Large intestine (tissue), 12 donors: ENCODE measurements around the gene COPS9. TPM values are rescaled to one million over a fixed set of nuclear protein-coding genes. Genes with fewer than 3 reads are reported as not detected.

Experiments
- DNase-seq, 2 donors: peaks; one replicate each; pipeline versions ENCODE4 v3.0.0 to v3.0.0-alpha.2; 2013
- H3K27ac ChIP-seq: one replicate; pipeline ENCODE4 v1.5.1; 2013; ENCODE audit warnings: low read length
- H3K27me3 ChIP-seq: 2 replicates; pipeline ENCODE4 v1.6.1; 2013; ENCODE audit warnings: low read length; ENCODE audit not compliant: control insufficient read depth, insufficient read depth
- H3K36me3 ChIP-seq: 2 replicates; pipeline ENCODE4 v1.6.1; 2013; ENCODE audit warnings: low read length; ENCODE audit not compliant: control insufficient read depth, insufficient read depth
- H3K4me1 ChIP-seq: one replicate; pipeline ENCODE4 v1.6.1; 2013; ENCODE audit warnings: low read length; ENCODE audit not compliant: control insufficient read depth, insufficient read depth
- H3K4me3 ChIP-seq: one replicate; pipeline ENCODE4 v1.5.1; 2013; ENCODE audit warnings: low read length
- H3K9me3 ChIP-seq: one replicate; pipeline ENCODE4 v1.6.1; 2013; ENCODE audit warnings: mild to moderate bottlenecking, low read depth, low read length, moderate library complexity; ENCODE audit not compliant: control insufficient read depth
- WGBS: methylation state at CpG from one replicate; pipeline ENCODE4 v1.1.5; 2013; ENCODE audit warnings: low lambda C conversion rate; ENCODE audit not compliant: insufficient coverage; 5-methylcytosine and 5-hydroxymethylcytosine counted together
- long read RNA-seq, 11 donors: transcript quantifications; one replicate each; lab custom pipeline, GENCODE V29; 2026
- polyA plus RNA-seq: library from polyadenylated mRNA; unstranded; fragments of 120-200 nt; gene quantifications from one replicate; pipeline ENCODE4 v1.2.1, GENCODE V29; 2013

The COPS9 gene
- 106 TPM for polyA plus RNA-seq
- long read RNA-seq, donor 1, transcript COPS9-205 (3 exons, 418 nt) = major isoform, 47 of 54 reads
- long read RNA-seq, donor 1, transcript COPS9-204 (2 exons, 619 nt) = minor isoform, 7 of 54 reads
- long read RNA-seq, donor 1, partial matches to known transcripts = 0 of 54 reads
- long read RNA-seq, donor 1, other reads (novel, unspliced or antisense) = 0 of 54 reads
- long read RNA-seq, donor 2, transcript COPS9-204 (2 exons, 619 nt) = minor isoform, 16 of 108 reads
- long read RNA-seq, donor 2, transcript COPS9-205 (3 exons, 418 nt) = major isoform, 91 of 108 reads
- long read RNA-seq, donor 2, partial matches to known transcripts = 0 of 108 reads
- long read RNA-seq, donor 2, other reads (novel, unspliced or antisense) = 0 of 108 reads
- long read RNA-seq, donor 3 = 0 reads
- long read RNA-seq, donor 4, transcript COPS9-205 (3 exons, 418 nt) = major isoform, 11 of 15 reads
- long read RNA-seq, donor 4, partial matches to known transcripts = 0 of 15 reads
- long read RNA-seq, donor 4, other reads (novel, unspliced or antisense) = 0 of 15 reads
- long read RNA-seq, donor 5, transcript COPS9-204 (2 exons, 619 nt) = minor isoform, 8 of 60 reads
- long read RNA-seq, donor 5, transcript COPS9-205 (3 exons, 418 nt) = major isoform, 52 of 60 reads
- long read RNA-seq, donor 5, partial matches to known transcripts = 0 of 60 reads
- long read RNA-seq, donor 5, other reads (novel, unspliced or antisense) = 0 of 60 reads
- long read RNA-seq, donor 6, transcript COPS9-204 (2 exons, 619 nt) = minor isoform, 25 of 84 reads
- long read RNA-seq, donor 6, transcript COPS9-205 (3 exons, 418 nt) = major isoform, 59 of 84 reads
- long read RNA-seq, donor 6, partial matches to known transcripts = 0 of 84 reads
- long read RNA-seq, donor 6, other reads (novel, unspliced or antisense) = 0 of 84 reads
- long read RNA-seq, donor 7, transcript COPS9-205 (3 exons, 418 nt) = major isoform, 42 of 57 reads
- long read RNA-seq, donor 7, transcript COPS9-204 (2 exons, 619 nt) = minor isoform, 8 of 57 reads
- long read RNA-seq, donor 7, partial matches to known transcripts = 6 of 57 reads
- long read RNA-seq, donor 7, other reads (novel, unspliced or antisense) = 0 of 57 reads
- long read RNA-seq, donor 8, transcript COPS9-204 (2 exons, 619 nt) = minor isoform, 19 of 161 reads
- long read RNA-seq, donor 8, transcript COPS9-205 (3 exons, 418 nt) = major isoform, 142 of 161 reads
- long read RNA-seq, donor 8, partial matches to known transcripts = 0 of 161 reads
- long read RNA-seq, donor 8, other reads (novel, unspliced or antisense) = 0 of 161 reads
- long read RNA-seq, donor 9, transcript COPS9-205 (3 exons, 418 nt) = major isoform, 89 of 110 reads
- long read RNA-seq, donor 9, transcript COPS9-204 (2 exons, 619 nt) = minor isoform, 20 of 110 reads
- long read RNA-seq, donor 9, partial matches to known transcripts = 0 of 110 reads
- long read RNA-seq, donor 9, other reads (novel, unspliced or antisense) = 0 of 110 reads
- long read RNA-seq, donor 10, transcript COPS9-204 (2 exons, 619 nt) = minor isoform, 15 of 92 reads
- long read RNA-seq, donor 10, transcript COPS9-205 (3 exons, 418 nt) = major isoform, 76 of 92 reads
- long read RNA-seq, donor 10, partial matches to known transcripts = 0 of 92 reads
- long read RNA-seq, donor 10, other reads (novel, unspliced or antisense) = 0 of 92 reads
- long read RNA-seq, donor 11, transcript COPS9-205 (3 exons, 418 nt) = major isoform, 59 of 77 reads
- long read RNA-seq, donor 11, transcript COPS9-204 (2 exons, 619 nt) = minor isoform, 17 of 77 reads
- long read RNA-seq, donor 11, partial matches to known transcripts = 0 of 77 reads
- long read RNA-seq, donor 11, other reads (novel, unspliced or antisense) = 0 of 77 reads

- peak; percentile 82 to 91 for DNase-seq
- peaks cover 24% of the 10 kb centered on the region for H3K27me3 ChIP-seq
- H3K9me3 ChIP-seq = no peaks in the 10 kb centered on the region
- no peaks in the 10 kb centered on the region for H3K4me1 ChIP-seq
- WGBS = no CpG with 5 or more reads among the region's 79 CpGs
- H3K4me3 ChIP-seq = peak within 1 kb of the TSS; percentile 81
- H3K36me3 ChIP-seq = peaks cover 25% of the 10 kb centered on the region
- no peak within 1 kb of the TSS for H3K27ac ChIP-seq
Observed at GRCh38 chr2:240136013-240136670, at the start of gene COPS9. TSS of gene COPS9 (minus strand) at chr2:240136305. CDS start at chr2:240136284, 21 bp downstream.

DNA sequence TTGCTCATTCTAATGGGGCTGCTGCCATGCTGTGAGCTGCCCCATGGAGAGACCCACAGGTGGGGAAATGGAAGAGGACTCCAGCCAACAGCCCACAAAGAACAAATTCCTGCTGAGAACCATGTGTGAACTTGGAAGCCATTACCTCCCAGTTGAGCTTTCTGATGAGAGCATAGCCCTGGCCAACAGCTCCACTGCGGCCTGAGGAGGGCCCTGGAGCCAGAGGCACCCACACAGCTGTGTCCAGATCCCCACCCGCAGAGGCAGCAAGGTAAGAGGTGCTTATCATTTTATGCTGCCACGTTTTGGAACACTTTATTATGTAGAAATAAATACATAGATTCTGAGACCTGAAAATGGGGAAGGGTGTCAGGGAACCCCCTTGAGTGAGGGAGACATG is 48.6 kb upstream of the COPS9 start:
- Histone ChIP-seq H3K27ac (no peak overlapping the region), H3K27me3 (no peaks in the 10 kb centered on the region), H3K9me3 (no peaks in the 10 kb centered on the region), H3K36me3 (no peaks in the 10 kb centered on the region), H3K4me3 (no peak overlapping the region), H3K4me1 (no peaks in the 10 kb centered on the region)
- no peak for DNase-seq
- WGBS = no CpG with 5 or more reads among the region's 3 CpGs

- Histone ChIP-seq H3K4me1 (no peaks in the 10 kb centered on the region), H3K36me3 (no peaks in the 10 kb centered on the region), H3K27ac (no peak overlapping the region), H3K27me3 (no peaks in the 10 kb centered on the region), H3K4me3 (no peak overlapping the region), H3K9me3 (no peaks in the 10 kb centered on the region)
- DNase-seq = no peak
- WGBS = no CpG with 5 or more reads among the region's 13 CpGs
Observed at GRCh38 chr2:240183875-240184590, 47.9 kb upstream of the COPS9 start.

DNA sequence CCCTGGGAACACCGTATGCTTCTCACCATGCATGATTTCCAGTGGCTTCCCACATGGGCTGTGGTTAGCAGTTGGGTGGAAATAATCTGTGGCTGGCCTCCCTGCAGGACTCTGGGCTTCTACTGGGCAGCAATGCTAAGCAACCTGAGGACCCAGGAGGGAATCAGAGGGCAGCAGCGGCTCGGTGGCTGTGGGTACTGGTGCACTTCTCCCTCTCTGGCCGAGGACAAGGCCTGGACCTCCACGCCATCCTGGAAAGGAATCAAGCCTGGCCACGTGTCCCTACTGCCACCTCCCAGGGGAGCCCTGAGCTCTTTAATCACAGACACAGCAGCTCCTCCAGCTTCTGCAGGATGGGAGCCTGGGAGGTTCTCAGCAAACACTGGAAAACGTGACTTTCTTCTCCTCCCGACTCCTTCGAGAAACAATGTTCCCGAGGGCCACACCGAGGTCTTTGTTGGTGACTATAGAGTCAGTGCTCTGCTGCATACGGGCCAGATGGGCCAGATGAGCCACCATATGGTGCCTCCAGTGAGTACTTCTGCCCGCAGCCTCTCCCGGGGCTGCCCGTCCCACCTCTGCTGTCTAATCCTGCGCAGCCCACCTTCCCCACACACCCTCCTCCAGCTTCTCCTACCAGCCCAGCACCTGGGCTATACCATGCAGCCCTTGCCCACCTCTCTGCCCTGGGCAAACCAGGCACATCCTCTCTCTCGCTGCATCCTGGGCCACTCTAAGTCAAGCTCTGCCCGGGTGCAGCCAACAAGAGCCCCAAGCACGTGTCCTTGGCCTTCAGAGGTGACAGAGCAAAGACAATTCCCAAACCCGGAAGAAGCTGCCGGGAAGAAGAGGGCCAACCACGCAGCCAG is 47.1 kb upstream of the COPS9 start:
- Histone ChIP-seq H3K27ac (no peak overlapping the region), H3K4me3 (no peak overlapping the region), H3K4me1 (no peaks in the 10 kb centered on the region), H3K36me3 (no peaks in the 10 kb centered on the region), H3K27me3 (no peaks in the 10 kb centered on the region), H3K9me3 (no peaks in the 10 kb centered on the region)
- WGBS = no CpG with 5 or more reads among the region's 22 CpGs
- no peak for DNase-seq

- WGBS = no CpG with 5 or more reads among the region's 4 CpGs
- H3K27ac ChIP-seq = no peak overlapping the region
- H3K4me3 ChIP-seq = no peak overlapping the region
- no peaks in the 10 kb centered on the region for H3K36me3 ChIP-seq
- no peaks in the 10 kb centered on the region for H3K4me1 ChIP-seq
- DNase-seq = no peak
- no peaks in the 10 kb centered on the region for H3K9me3 ChIP-seq
- H3K27me3 ChIP-seq = no peaks in the 10 kb centered on the region
Observed at GRCh38 chr2:240182476-240182875, 46.4 kb upstream of the COPS9 start.

- Histone ChIP-seq H3K36me3 (no peaks in the 10 kb centered on the region), H3K27ac (no peak overlapping the region), H3K4me1 (no peaks in the 10 kb centered on the region), H3K27me3 (no peaks in the 10 kb centered on the region), H3K9me3 (no peaks in the 10 kb centered on the region), H3K4me3 (no peak overlapping the region)
- no CpG with 5 or more reads among the region's 5 CpGs for WGBS
- DNase-seq = no peak
Observed at GRCh38 chr2:240182001-240182400, 45.9 kb upstream of the COPS9 start.

GRCh38 chr2:240179941-240180666 is 44.0 kb upstream of the COPS9 start:
- DNase-seq = no peak
- Histone ChIP-seq H3K36me3 (no peaks in the 10 kb centered on the region), H3K27ac (no peak overlapping the region), H3K27me3 (peaks cover 4% of the 10 kb centered on the region), H3K9me3 (no peaks in the 10 kb centered on the region), H3K4me1 (no peaks in the 10 kb centered on the region), H3K4me3 (no peak overlapping the region)
- 79% methylated on average over 5 of the region's 8 CpGs for WGBS
